SKM-1 treated with dmso at 0.1 percent for 144 hours (cell line): Measurements from ENCODE around the gene CELSR1.
A peak's percentile ranks its signal among the peaks of the same experiment; 100 is the strongest.

Source experiments
- DNase-seq: peaks from one replicate; lab custom pipeline; 2025; ENCODE audit not compliant: unreplicated experiment; lab: John Stamatoyannopoulos, UW

Gene CELSR1

DNA sequence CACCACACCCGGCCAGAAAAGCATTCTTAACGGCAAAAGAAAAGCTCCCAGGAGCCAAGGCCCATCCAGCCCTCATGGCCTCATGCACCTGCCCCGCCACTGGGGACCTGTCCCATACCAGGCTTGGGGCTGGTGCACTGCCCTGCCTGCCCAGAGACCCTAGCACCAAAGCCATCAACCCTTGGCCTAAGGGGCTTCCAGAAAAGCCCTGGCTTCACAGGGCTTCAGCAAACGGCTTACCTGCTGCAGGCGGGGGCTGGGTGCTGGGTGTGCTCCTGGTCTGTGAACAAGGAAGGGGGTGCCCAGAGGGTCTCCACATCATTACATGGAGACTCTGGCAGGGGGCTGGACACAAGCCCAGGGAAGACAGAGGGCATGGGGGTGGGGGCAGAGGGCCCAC, 89.5 kb downstream of the CELSR1 start:
- DNase-seq = no peak

DNA sequence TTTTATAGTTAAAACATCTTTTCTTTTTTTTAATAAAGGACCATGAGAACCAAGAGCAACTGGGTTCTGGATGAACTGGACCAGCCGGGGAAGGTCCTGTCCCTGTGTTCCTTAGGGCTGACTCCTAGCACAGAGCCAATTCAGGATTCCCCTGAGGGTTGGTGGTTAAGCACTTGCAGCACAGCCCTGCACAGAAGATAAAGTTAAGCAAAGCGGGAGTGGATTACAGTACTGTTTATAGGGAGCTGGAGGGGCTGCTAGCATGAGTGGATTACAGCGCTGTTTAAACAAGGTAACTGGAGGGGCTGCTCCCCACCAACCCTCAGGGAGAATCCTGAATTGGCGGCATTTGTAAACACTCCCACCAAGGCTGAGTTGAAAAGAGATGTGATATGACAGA, 90.6 kb downstream of the CELSR1 start:
- peak; percentile 63 for DNase-seq

- DNase-seq = no peak
Measured at GRCh38 chr22:46445771-46446420, 91.5 kb downstream of the CELSR1 start.

- no peak for DNase-seq
Measured at GRCh38 chr22:46444390-46444854, 93.0 kb downstream of the CELSR1 start.

GRCh38 chr22:46443850-46444389, 93.5 kb downstream of the CELSR1 start:
- DNase-seq = no peak

DNA sequence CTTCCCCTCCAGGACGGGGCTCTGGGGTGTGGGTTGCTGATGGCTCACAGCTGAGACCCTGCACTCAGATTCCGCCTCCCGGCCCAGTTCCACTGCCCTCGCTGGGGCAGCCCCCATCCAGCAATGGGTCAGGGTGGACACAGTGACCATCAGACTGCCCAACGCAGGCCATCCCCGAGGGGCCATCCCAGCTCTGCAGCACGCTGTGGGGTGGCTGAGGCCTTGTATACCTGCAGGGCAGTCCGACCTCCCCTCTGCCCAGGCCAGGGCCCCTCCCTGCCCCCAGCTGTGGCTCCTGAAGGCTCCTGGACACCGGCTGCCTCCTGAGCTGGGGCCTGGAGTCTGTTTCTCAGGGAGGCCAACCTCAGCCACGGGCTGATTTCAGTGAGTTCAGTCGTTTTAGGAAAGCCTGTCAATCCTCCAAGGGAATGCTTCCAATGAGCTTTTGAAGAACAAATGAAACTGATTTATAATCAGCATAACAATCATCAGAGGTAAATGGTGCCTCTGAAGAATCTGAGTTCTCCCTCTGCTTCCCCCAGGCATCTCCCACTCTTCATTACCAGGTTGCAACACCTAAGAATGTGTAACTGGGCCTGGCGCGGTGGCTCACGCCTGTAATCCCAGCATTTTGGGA, 95.1 kb downstream of the CELSR1 start:
- DNase-seq = no peak

GRCh38 chr22:46439576-46440465, 97.6 kb downstream of the CELSR1 start:
- DNase-seq = no peak

- DNase-seq = no peak
Measured at GRCh38 chr22:46439111-46439510, 98.3 kb downstream of the CELSR1 start.

- no peak for DNase-seq
Measured at GRCh38 chr22:46437671-46438440, 99.6 kb downstream of the CELSR1 start.

GRCh38 chr22:46436595-46437175, 100.7 kb downstream of the CELSR1 start:
- no peak for DNase-seq

GRCh38 chr22:46433318-46433717, 104.1 kb downstream of the CELSR1 start:
- DNase-seq = no peak

- no peak for DNase-seq
Measured at GRCh38 chr22:46432164-46433068, 105.0 kb downstream of the CELSR1 start.

- no peak for DNase-seq
Measured at GRCh38 chr22:46430961-46431838, 106.2 kb downstream of the CELSR1 start.

- DNase-seq = no peak
Measured at GRCh38 chr22:46429325-46429853, 108.0 kb downstream of the CELSR1 start.

DNA sequence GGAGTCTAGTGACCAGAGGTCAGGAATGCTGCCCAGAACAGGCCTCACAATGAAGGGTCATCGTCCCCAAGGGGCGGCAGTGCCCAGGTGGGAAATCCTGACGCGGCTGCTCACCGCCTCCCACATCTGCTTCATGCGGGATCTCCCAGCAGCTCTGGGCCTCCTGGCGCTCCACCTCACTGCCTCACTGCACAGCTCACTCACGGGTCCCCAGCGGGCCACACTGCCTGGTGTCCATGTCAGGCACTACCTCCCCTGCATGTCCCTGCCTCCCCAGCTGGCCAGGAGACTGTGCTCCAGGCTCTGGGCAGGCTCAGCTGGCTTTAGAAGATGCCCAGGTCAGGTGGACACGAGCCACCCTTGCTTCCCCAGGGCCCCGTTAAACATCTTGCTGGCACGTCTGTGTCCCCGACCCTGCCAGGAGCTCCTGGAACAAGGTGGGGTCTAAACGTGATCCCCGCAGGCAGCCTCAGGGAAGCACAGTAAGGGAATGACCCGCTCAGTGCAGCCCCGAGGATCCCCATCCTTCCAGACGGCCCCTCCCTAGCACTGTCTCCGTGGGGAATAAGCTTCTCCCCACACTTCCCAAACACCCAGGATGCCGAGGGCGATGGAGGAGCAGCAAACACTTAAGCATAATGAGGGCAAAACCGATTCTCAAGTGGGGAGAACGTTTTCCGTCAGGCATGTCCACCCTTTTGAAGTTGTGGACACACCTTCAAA, 108.7 kb downstream of the CELSR1 start:
- DNase-seq = no peak

DNA sequence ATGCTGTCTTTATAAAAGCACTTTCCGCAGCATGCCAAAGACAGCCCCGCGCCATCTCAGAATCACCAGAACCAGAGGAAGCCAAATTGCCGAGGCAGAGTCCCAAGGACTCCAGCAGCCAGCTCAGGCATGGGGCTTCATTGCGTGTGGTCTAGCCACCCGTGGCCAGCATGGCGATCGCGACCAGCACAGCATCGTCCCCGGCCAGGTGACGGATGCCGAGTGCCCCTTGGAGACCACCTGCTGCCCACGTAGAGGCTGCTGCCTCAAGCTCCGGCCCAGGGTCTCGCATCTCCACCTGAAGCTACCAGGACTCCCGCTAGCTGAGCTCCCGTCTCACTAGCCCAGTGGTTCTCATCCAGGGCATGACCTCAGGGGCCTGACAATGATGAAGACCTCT, 109.2 kb downstream of the CELSR1 start:
- no peak for DNase-seq

DNA sequence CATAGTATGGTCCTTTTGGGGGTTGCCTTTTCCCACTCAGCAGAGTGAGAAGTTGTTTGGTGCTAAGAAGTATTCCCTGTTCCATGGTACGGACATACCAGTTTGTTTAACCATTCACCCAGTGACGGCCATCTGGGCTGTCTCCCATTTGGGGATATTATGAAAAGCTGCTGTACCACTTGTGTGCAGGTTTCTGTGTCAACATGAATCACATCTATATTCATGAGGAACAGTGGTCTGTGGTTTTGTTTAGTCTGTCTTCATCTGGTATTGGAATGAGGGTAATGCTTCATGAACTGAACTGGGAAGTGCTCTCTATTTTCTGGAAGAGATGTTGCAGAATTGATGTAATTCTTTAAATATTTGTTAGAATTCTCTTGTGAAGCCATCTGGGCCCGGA, 112.4 kb downstream of the CELSR1 start:
- no peak for DNase-seq

DNA sequence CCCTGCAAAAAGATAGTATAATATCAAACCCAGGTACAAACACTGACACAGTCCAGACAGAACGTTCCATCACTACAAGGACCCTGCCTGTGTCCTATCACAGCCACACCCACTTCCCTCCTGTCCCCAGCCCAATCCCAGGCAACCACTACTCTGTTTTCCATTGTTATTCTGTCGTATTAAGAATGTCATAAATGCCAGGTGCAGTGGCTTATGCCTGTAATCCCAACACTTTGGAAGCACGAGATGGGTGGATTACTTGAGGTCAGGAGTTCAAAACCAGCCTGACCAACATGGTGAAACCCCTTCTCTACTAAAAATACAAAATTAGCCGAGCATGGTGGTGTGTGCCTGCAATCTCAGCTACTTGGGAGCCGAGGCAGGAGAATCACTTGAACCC, 112.9 kb downstream of the CELSR1 start:
- DNase-seq = no peak
